ENCODE measurements around the gene MMP25.

GRCh38 chr16:3023669-3024478 is 22.5 kb upstream of the MMP25 start, which contains the start of the genes HCFC1R1 and THOC6:
- TF ChIP-seq CTCF (conservative IDR thresholded peaks at IDR 0.05; ENCODE audit: low read length) = no peak
- no peak for TF ChIP-seq EZH2phosphoT487 (IDR thresholded peaks at IDR 0.05; ENCODE audit: borderline replicate concordance)
